ENCODE results near the gene PRSS57.

PRSS57 gene

DNA sequence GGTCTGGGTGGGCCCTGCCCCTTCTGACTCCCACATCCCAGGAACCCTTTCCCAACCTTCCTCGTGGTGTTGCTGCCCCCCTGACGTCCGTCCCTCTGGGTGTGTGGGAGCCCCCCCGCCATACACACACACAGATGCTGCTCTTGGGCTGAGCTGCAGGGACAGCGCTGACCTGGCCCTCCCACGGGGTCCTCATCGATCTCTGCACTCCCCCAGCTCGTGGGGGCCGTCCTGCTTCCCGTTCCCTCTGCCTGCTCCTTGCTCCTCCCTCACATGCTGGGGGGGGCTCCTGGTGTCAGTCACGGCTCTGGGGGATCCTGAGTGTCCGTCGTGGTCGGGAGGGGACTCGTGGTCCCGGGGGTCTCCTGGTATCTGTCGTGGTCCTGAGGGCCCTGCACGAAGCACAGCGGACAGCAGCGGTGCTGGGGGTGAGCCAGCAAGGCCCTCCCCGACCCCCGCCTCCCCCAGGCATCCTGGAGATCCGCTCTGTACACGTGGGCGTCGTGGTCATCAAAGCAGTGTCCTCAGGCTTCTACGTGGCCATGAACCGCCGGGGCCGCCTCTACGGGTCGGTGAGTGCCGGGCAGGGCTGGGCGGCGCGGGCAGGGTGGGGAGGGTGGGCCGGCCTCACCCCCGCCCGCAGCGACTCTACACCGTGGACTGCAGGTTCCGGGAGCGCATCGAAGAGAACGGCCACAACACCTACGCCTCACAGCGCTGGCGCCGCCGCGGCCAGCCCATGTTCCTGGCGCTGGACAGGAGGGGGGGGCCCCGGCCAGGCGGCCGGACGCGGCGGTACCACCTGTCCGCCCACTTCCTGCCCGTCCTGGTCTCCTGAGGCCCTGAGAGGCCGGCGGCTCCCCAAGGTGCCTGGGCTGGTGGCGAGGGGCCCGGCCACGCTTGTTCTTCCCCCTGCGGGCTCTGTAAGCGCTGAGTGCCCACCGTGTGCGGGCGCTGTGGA, 52.2 kb downstream of the PRSS57 start:
- FAIRE-seq (no peak), DNase-seq (ENCODE audit: extremely low spot score, insufficient read length, low read depth) (no peak)

DNA sequence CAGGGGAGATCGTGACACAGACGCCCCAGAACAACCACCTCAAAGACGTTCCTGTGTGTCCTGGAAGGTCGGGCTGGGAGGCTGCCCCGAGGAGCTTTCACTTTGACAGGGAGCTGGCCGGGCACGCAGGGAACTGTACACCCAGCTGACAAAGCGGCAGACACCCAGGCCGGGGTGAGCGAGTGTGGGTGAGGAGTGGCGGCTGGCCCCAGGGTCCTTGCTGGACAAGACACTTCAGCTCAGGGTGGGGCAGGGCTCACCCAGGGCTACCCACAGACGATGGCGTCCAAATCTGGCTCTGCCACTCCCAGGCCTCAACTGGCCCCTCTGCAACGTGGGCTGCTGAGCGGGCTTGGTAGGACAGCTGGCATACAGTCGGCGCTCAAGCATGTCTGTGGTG, 53.5 kb downstream of the PRSS57 start:
- FAIRE-seq: no peak
- DNase-seq (ENCODE audit: extremely low spot score, insufficient read length, low read depth): no peak

DNA sequence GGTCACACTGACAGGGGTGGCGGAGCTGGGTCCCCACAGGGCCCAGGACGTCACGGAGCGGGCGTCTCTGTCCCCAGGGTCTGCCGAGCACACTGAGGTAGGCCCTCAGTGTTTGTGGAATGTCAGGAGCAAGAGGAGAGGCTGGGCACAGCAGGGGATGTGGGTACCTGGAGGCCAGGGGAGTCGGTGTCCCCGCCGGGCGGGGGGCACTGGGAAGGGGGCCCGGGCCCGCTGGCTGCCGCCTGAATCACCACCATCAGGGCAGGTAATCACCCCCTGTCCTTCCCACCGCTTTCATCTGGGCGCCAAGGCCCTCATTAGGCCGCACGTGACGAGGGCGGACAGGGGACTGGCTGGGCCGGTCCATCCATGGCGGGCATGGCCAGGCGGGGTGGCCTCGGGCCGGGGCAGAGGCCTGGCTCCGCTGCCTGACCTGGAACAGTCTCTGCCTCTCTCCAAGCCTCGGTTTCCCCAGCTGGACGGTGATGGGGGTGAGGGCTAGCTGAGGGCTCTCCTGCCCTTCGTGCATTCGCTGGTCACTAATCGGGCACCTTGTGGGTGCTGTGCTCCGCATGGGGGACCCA, 54.6 kb downstream of the PRSS57 start:
- DNase-seq (ENCODE audit: extremely low spot score, insufficient read length, low read depth): no peak
- FAIRE-seq: no peak

DNA sequence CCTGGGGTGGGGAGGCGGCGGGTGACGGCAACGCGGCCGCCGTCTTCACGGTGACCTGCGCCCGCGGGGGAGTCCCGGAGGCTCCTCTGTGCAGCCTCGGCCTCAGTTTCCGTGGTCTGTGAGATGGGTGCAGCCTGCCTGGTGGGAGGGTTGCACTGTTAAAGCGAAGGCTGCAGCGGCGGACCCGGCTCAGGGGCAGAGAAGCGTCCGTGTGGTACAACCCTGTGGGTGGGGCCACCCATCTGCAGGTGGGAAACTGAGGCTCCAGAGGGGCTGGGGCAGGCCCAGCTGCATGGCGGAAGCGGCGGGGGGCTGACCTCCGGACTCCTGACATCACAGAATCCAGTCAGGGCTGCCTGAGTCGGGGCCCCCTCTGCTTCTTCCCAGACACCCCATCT, 55.1 kb downstream of the PRSS57 start:
- DNase-seq (ENCODE audit: extremely low spot score, insufficient read length, low read depth) (no peak), FAIRE-seq (no peak)

DNA sequence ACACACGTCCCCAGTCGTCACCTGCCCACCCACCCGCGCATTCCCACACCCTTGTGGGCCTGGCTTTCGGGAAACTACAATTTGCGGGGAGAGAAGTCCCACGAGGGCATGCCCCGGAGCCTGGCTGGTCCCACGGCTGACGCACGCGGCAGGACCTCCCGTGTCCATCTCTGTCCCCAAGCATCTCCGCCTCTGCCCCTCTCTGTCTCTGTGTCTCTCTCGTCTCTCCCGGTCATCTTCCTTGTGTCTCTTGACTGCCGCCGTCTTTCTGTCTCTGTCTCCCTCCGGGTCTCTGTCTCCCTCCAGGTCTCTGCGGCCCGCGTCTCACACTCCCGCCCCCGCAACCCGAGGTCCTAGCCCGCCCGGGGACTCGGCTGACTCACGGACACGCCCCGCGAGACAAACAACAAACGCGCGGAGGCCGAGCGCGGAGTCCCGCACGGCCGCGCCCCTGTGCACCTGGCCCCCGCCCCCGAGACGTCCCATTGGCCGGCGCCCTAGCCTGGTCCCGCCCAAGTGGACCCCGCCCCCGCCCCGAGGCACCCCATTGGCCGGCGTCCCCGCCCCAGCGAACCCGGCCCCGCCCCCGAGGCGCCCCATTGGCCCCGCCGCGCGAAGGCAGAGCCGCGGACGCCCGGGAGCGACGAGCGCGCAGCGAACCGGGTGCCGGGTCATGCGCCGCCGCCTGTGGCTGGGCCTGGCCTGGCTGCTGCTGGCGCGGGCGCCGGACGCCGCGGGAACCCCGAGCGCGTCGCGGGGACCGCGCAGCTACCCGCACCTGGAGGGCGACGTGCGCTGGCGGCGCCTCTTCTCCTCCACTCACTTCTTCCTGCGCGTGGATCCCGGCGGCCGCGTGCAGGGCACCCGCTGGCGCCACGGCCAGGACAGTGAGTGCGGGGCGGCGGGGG, 55.7 kb downstream of the PRSS57 start, which contains the start of gene FGF22:
Gene FGF22 (plus strand): TSS at position 627 of the 908 bp plus-strand sequence. CDS start 47 bp downstream, at position 674.
- peak; percentile 89 for DNase-seq (ENCODE audit: extremely low spot score, insufficient read length, low read depth)
- peak; percentile 56 for FAIRE-seq

DNA sequence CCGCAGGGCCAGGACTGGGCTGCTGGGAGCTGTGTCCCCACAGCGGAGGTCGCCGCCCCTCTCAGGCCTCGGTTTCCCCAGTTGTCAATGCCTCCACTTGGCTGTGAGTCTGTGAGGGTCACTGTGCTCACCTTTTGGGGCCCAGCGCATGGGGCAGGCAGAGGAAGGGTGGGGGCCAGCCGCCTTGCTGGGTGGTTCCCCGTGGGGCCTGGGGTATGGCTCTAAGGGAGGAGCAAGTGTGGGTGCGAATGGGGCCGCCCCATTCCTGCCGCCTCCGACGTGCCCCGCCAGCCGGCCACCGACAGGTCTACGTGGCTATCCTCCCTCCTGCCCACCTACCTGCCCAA, 56.4 kb downstream of the PRSS57 start:
- DNase-seq (ENCODE audit: extremely low spot score, insufficient read length, low read depth): no peak
- no peak for FAIRE-seq

All from GM18507 (cell line).